Natural killer cell (primary cell): ENCODE results near the gene CRYZL1. TPM values are rescaled to one million over a fixed set of nuclear protein-coding genes. Genes with fewer than 3 reads are reported as not detected.

Source experiments
- ATAC-seq, 3 donors: fragments of 150-1000 bp in 2 of 3; fragments of 200-7000 bp in 1 of 3; cut with Tn5 transposase; 1 replicate in 1 of 3; 2 replicates in 2 of 3; pipeline ENCODE4 v1.10.0; 2021; ENCODE audit warnings: mild to moderate bottlenecking in 2 of 3, moderate library complexity in 2 of 3
- DNase-seq, 2 donors: peaks; one replicate each; pipeline versions ENCODE4 v3.0.0 to v3.0.0-alpha.2; 2013 to 2021; ENCODE audit warnings: mixed read lengths in 1 of 2
- H3K27ac ChIP-seq: one replicate; pipeline ENCODE4 v1.5.1; 2013; ENCODE audit warnings: mild to moderate bottlenecking, low read length
- H3K27me3 ChIP-seq: one replicate; pipeline ENCODE4 v1.6.1; 2013; ENCODE audit warnings: low read length; ENCODE audit not compliant: control insufficient read depth, insufficient read depth
- H3K36me3 ChIP-seq: one replicate; pipeline ENCODE4 v1.6.1; 2013; ENCODE audit warnings: low read length; ENCODE audit not compliant: control insufficient read depth, insufficient read depth
- H3K4me1 ChIP-seq: one replicate; pipeline ENCODE4 v1.6.1; 2013; ENCODE audit warnings: low read length; ENCODE audit not compliant: control insufficient read depth, insufficient read depth
- H3K4me3 ChIP-seq: one replicate; pipeline ENCODE4 v1.5.1; 2013; ENCODE audit warnings: low read length
- H3K9me3 ChIP-seq: one replicate; pipeline ENCODE4 v1.6.1; 2013; ENCODE audit warnings: low read length; ENCODE audit not compliant: control insufficient read depth, insufficient read depth
- H3K27ac Mint-ChIP-seq, 2 donors: one replicate each; pipeline ENCODE4 v1.8.0; 2022; ENCODE audit warnings: mild to moderate bottlenecking in 2 of 2, mixed read lengths in 2 of 2, moderate library complexity in 1 of 2
- H3K27me3 Mint-ChIP-seq, 2 donors: one replicate each; pipeline ENCODE4 v1.8.0; 2022; ENCODE audit warnings: low read depth in 2 of 2, mixed read lengths in 2 of 2
- H3K36me3 Mint-ChIP-seq: one replicate; pipeline ENCODE4 v1.8.0; 2022; ENCODE audit warnings: mixed read lengths
- H3K4me1 Mint-ChIP-seq, 2 donors: one replicate each; pipeline ENCODE4 v1.8.0; 2022; ENCODE audit warnings: mixed read lengths in 2 of 2
- H3K4me3 Mint-ChIP-seq: one replicate; pipeline ENCODE4 v1.8.0; 2022; ENCODE audit warnings: mild to moderate bottlenecking, moderate library complexity, mixed read lengths
- H3K9me3 Mint-ChIP-seq, 2 donors: one replicate each; pipeline ENCODE4 v1.8.0; 2022; ENCODE audit warnings: mixed read lengths in 2 of 2
- CTCF ChIP-seq: fragments of 200-600 bp; IDR thresholded peaks from one replicate; pipeline ENCODE4 v1.8.0; 2022; ENCODE audit warnings: antibody characterized with exemption
- WGBS: methylation state at CpG from one replicate; pipeline ENCODE4 v1.1.7; 2013; ENCODE audit warnings: missing lambda C conversion rate; ENCODE audit not compliant: insufficient coverage; 5-methylcytosine and 5-hydroxymethylcytosine counted together
- intact Hi-C: fragments of 100-400 bp; cut with micrococcal nuclease; formaldehyde crosslinking; loops from one replicate; pipeline ENCODE4 v1.14.2; 2022
- total RNA-seq, 4 donors: library from RNA; stranded (reverse); fragments of 120-200 nt in 1 of 4; gene quantifications; one replicate each; pipeline versions ENCODE4 v1.2.3 to v1.2.4, GENCODE V29; 2013 to 2022

The CRYZL1 gene
- total RNA-seq, 3 donors from 2014 or later (not counting 1 experiment from before 2014, with no cell fraction given) = 25.8 to 32.8 (median 30.0) TPM

GRCh38 chr21:33559813-33560212 lies 81.7 kb downstream of the CRYZL1 start:
- ATAC-seq (no peak), DNase-seq (no peak)
- intact Hi-C loops = no loop called here
- H3K27ac Mint-ChIP-seq = peak overlapping the region in 1 of 2 donors; percentile 54
- Histone ChIP-seq H3K27ac (no peak overlapping the region), H3K4me1 (peaks cover 4% of the 10 kb centered on the region), H3K4me3 (no peak overlapping the region), H3K36me3 (peaks cover 82% of the 10 kb centered on the region), H3K27me3 (no peaks in the 10 kb centered on the region), H3K9me3 (no peaks in the 10 kb centered on the region)
- no peaks in the 10 kb centered on the region for H3K9me3 Mint-ChIP-seq
- WGBS = 97% methylated on average over 10 of the region's 10 CpGs
- H3K4me1 Mint-ChIP-seq = peaks cover 54 to 69% of the 10 kb centered on the region in 2 donors
- no peak overlapping the region for H3K4me3 Mint-ChIP-seq
- H3K36me3 Mint-ChIP-seq = peaks cover 37% of the 10 kb centered on the region
- TF ChIP-seq CTCF = no peak
- H3K27me3 Mint-ChIP-seq = no peaks in the 10 kb centered on the region

- no peak overlapping the region for H3K4me3 ChIP-seq
- H3K9me3 ChIP-seq = no peaks in the 10 kb centered on the region
- TF ChIP-seq CTCF = no peak
- Mint-ChIP-seq H3K27me3 (no peaks in the 10 kb centered on the region), H3K36me3 (peaks cover 44% of the 10 kb centered on the region), H3K4me1 (peaks cover 60 to 72% of the 10 kb centered on the region in 2 donors), H3K4me3 (no peak overlapping the region), H3K9me3 (no peaks in the 10 kb centered on the region), H3K27ac (peak overlapping the region; percentile 0 to 12)
- no peak overlapping the region for H3K27ac ChIP-seq
- H3K36me3 ChIP-seq = peaks cover 88% of the 10 kb centered on the region
- H3K4me1 ChIP-seq = peaks cover 4% of the 10 kb centered on the region
- intact Hi-C loops = no loop called here
- ATAC-seq (no peak), DNase-seq (no peak)
- no peaks in the 10 kb centered on the region for H3K27me3 ChIP-seq
- WGBS = no CpG with 5 or more reads among the region's 4 CpGs
Measured at GRCh38 chr21:33558777-33559421, 82.6 kb downstream of the CRYZL1 start.

GRCh38 chr21:33557447-33557846 lies 84.1 kb downstream of the CRYZL1 start:
- Histone ChIP-seq H3K36me3 (peaks cover 90% of the 10 kb centered on the region), H3K4me1 (peaks cover 4% of the 10 kb centered on the region), H3K4me3 (no peak overlapping the region), H3K9me3 (no peaks in the 10 kb centered on the region), H3K27ac (no peak overlapping the region), H3K27me3 (no peaks in the 10 kb centered on the region)
- DNase-seq (no peak), ATAC-seq (no peak)
- intact Hi-C loops = loop anchor here (2.0 kb wide), 1 partner anchor 15 kb away; the partner anchor contains the start of genes GART and SON
- Mint-ChIP-seq H3K27me3 (no peaks in the 10 kb centered on the region), H3K9me3 (no peaks in the 10 kb centered on the region), H3K4me1 (peaks cover 51 to 63% of the 10 kb centered on the region in 2 donors), H3K36me3 (peaks cover 42% of the 10 kb centered on the region), H3K4me3 (no peak overlapping the region), H3K27ac (peak overlapping the region in 1 of 2 donors; percentile 0)
- WGBS = 98% methylated on average over 19 of the region's 19 CpGs
- TF ChIP-seq CTCF = no peak

- no peaks in the 10 kb centered on the region for H3K27me3 ChIP-seq
Measured at GRCh38 chr21:33554982-33555344, 86.6 kb downstream of the CRYZL1 start.

More at GRCh38 chr21:33554982-33555344, 86.6 kb downstream of the CRYZL1 start:
- Histone ChIP-seq H3K9me3 (no peaks in the 10 kb centered on the region), H3K27ac (no peak overlapping the region), H3K4me1 (peaks cover 4% of the 10 kb centered on the region), H3K36me3 (peaks cover 92% of the 10 kb centered on the region), H3K4me3 (no peak overlapping the region)
- H3K36me3 Mint-ChIP-seq = peaks cover 31% of the 10 kb centered on the region
- 97% methylated on average over 32 of the region's 32 CpGs for WGBS
- peak overlapping the region in 1 of 2 donors; percentile 67 for H3K27ac Mint-ChIP-seq
- intact Hi-C loops = no loop called here
- no peak for DNase-seq
- H3K9me3 Mint-ChIP-seq = no peaks in the 10 kb centered on the region
- peaks cover 44 to 52% of the 10 kb centered on the region in 2 donors for H3K4me1 Mint-ChIP-seq
- no peak overlapping the region for H3K4me3 Mint-ChIP-seq
- TF ChIP-seq CTCF = no peak
- no peak for ATAC-seq
- H3K27me3 Mint-ChIP-seq = no peaks in the 10 kb centered on the region
